WTC11 (cell line): ENCODE results near the gene FANCI. TPM values are rescaled to one million over a fixed set of nuclear protein-coding genes. Genes with fewer than 3 reads are reported as not detected.

ENCODE experiments used
- ATAC-seq: fragments of 200-7000 bp; cut with Tn5 transposase; 2 replicates; pipeline ENCODE4 v1.10.0; 2021; ENCODE audit warnings: mild to moderate bottlenecking, moderate library complexity
- CTCF ChIA-PET: fragments of 300-600 bp; sonication (Branson Sonifier 250); formaldehyde crosslinking; loops from one replicate; lab custom pipeline; 2021; ENCODE audit warnings: antibody characterized with exemption; lab: Charles Lee
- POLR2A ChIA-PET: fragments of 350-600 bp; sonication (Branson Sonifier 250); formaldehyde crosslinking; loops from one replicate; lab custom pipeline; 2021; ENCODE audit warnings: antibody characterized with exemption; lab: Charles Lee
- DNase-seq: peaks from one replicate; pipeline ENCODE4 v3.0.0; 2021; ENCODE audit warnings: low spot score
- H3K27ac Mint-ChIP-seq: 2 replicates; pipeline ENCODE4 v1.8.0; 2021; ENCODE audit warnings: mixed read lengths
- H3K27me3 Mint-ChIP-seq: 2 replicates; pipeline ENCODE4 v1.8.0; 2021; ENCODE audit warnings: low read depth, mild to moderate bottlenecking, moderate library complexity, mixed read lengths
- H3K36me3 Mint-ChIP-seq: 2 replicates; pipeline ENCODE4 v1.8.0; 2021; ENCODE audit warnings: mixed read lengths
- H3K4me1 Mint-ChIP-seq: 2 replicates; pipeline ENCODE4 v1.8.0; 2022; ENCODE audit warnings: mixed read lengths
- H3K4me3 Mint-ChIP-seq: 2 replicates; pipeline ENCODE4 v1.8.0; 2021; ENCODE audit warnings: mild to moderate bottlenecking, moderate library complexity, mixed read lengths
- H3K9me3 Mint-ChIP-seq: 2 replicates; pipeline ENCODE4 v1.8.0; 2021; ENCODE audit warnings: mixed read lengths
- ATF1 ChIP-seq: sonication (generic); formaldehyde crosslinking; IDR thresholded peaks from 2 replicates; pipeline ENCODE4 v1.8.1; 2023; ENCODE audit warnings: mild to moderate bottlenecking, moderate library complexity, missing genetic modification reagents
- ETV6 ChIP-seq: sonication (generic); formaldehyde crosslinking; IDR thresholded peaks from 2 replicates; pipeline ENCODE4 v1.8.1; 2022; ENCODE audit warnings: mild to moderate bottlenecking, missing genetic modification reagents
- FOXP1 ChIP-seq: sonication (generic); formaldehyde crosslinking; IDR thresholded peaks from 2 replicates; pipeline ENCODE4 v1.8.0; 2022; ENCODE audit warnings: missing genetic modification reagents, mild to moderate bottlenecking, moderate library complexity, borderline replicate concordance
- IRF2 ChIP-seq: sonication (generic); formaldehyde crosslinking; IDR thresholded peaks from 2 replicates; pipeline ENCODE4 v1.8.0; 2022; ENCODE audit warnings: low read depth, missing genetic modification reagents, borderline replicate concordance
- JAZF1 ChIP-seq: fragments of 250-450 bp; sonication (Bioruptor Pico); IDR thresholded peaks from 2 replicates; pipeline ENCODE4 v1.9.0; 2021; ENCODE audit warnings: moderate library complexity, mild to moderate bottlenecking, inconsistent platforms
- PRRX2 ChIP-seq: fragments of 250-450 bp; sonication (Bioruptor Pico); IDR thresholded peaks from 2 replicates; pipeline ENCODE4 v1.8.0; 2021; ENCODE audit warnings: mild to moderate bottlenecking
- SOX15 ChIP-seq: fragments of 250-450 bp; sonication (Bioruptor Pico); IDR thresholded peaks from 2 replicates; pipeline ENCODE4 v1.9.0; 2021; ENCODE audit warnings: mild to moderate bottlenecking
- TCF7 ChIP-seq: sonication (generic); formaldehyde crosslinking; IDR thresholded peaks from 2 replicates; pipeline ENCODE4 v1.8.0; 2022; ENCODE audit warnings: mild to moderate bottlenecking, low read depth, missing genetic modification reagents, moderate library complexity
- TP53 ChIP-seq: sonication (generic); formaldehyde crosslinking; IDR thresholded peaks from 2 replicates; pipeline ENCODE4 v1.8.1; 2023; ENCODE audit warnings: mild to moderate bottlenecking, missing genetic modification reagents
- ZBTB21 ChIP-seq: sonication (generic); formaldehyde crosslinking; IDR thresholded peaks from 2 replicates; pipeline ENCODE4 v1.8.1; 2023; ENCODE audit warnings: mild to moderate bottlenecking, missing genetic modification reagents, borderline replicate concordance
- ZNF121 ChIP-seq: sonication (generic); formaldehyde crosslinking; IDR thresholded peaks from 2 replicates; pipeline ENCODE4 v1.8.0; 2023; ENCODE audit warnings: missing genetic modification reagents
- ZNF671 ChIP-seq: fragments of 250-450 bp; sonication (Bioruptor Pico); IDR thresholded peaks from 2 replicates; pipeline ENCODE4 v1.8.0; 2021; ENCODE audit warnings: mild to moderate bottlenecking
- total RNA-seq: library from RNA; stranded (reverse); gene quantifications from 3 replicates; pipeline ENCODE4 v1.2.3, GENCODE V29; 2021
- TF ChIP-seq, protein P1 (sequence below): fragments of 250-450 bp; sonication (Bioruptor Pico); conservative IDR thresholded peaks from 2 replicates; pipeline ENCODE4 v1.9.0; 2021; ENCODE audit warnings: mild to moderate bottlenecking
- TF ChIP-seq, protein P2 (sequence below): sonication (generic); formaldehyde crosslinking; IDR thresholded peaks from 2 replicates; pipeline ENCODE4 v1.8.1; 2022; ENCODE audit warnings: missing genetic modification reagents, borderline replicate concordance
- TF ChIP-seq, protein P3 (sequence below): sonication (generic); formaldehyde crosslinking; IDR thresholded peaks from 2 replicates; pipeline ENCODE4 v1.8.0; 2022; ENCODE audit warnings: mild to moderate bottlenecking, missing genetic modification reagents
- TF ChIP-seq, protein P4 (sequence below): sonication (generic); formaldehyde crosslinking; conservative IDR thresholded peaks from 2 replicates; pipeline ENCODE4 v1.8.1; 2022; ENCODE audit warnings: mild to moderate bottlenecking, missing genetic modification reagents
- TF ChIP-seq, protein P5 (sequence below): fragments of 250-450 bp; sonication (Bioruptor Pico); IDR thresholded peaks from 2 replicates; pipeline ENCODE4 v1.9.0; 2021; ENCODE audit warnings: mild to moderate bottlenecking, borderline replicate concordance
- TF ChIP-seq, protein P6 (sequence below): sonication (generic); formaldehyde crosslinking; IDR thresholded peaks from 2 replicates; pipeline ENCODE4 v1.8.1; 2023; ENCODE audit warnings: mild to moderate bottlenecking, moderate library complexity, missing genetic modification reagents
- TF ChIP-seq, protein P7 (sequence below): fragments of 250-450 bp; sonication (Bioruptor Pico); IDR thresholded peaks from 2 replicates; pipeline ENCODE4 v2.1.2; 2022; ENCODE audit warnings: mild to moderate bottlenecking, moderate library complexity
- TF ChIP-seq, protein P8 (sequence below): sonication (generic); formaldehyde crosslinking; IDR thresholded peaks from 2 replicates; pipeline ENCODE4 v1.8.1; 2023; ENCODE audit warnings: mild to moderate bottlenecking, missing genetic modification reagents

Gene FANCI
- total RNA-seq, 1 experiment from 2014 or later, result 108 TPM

DNA sequence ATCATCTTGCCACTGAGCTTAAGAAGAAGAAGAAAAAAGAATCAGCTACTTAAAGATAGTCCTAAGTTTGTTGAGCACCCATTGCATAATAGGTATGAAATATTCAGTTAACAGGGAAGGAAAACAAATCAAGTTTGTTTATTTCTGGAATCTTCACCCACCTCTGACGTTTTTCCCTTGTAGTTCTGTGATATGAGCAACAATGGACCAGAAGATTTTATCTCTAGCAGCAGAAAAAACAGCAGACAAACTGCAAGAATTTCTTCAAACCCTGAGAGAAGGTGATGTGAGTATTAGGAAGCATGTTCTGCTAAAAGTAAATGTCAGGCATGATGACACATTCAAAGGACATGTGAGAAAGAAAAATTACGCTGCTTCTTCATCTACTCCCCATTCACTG lies 3.7 kb downstream of the FANCI start:
- no peak for DNase-seq
- Mint-ChIP-seq H3K4me1 (peaks cover 25% of the 10 kb centered on the region), H3K36me3 (peaks cover 47% of the 10 kb centered on the region), H3K4me3 (no peak overlapping the region), H3K27ac (no peak overlapping the region), H3K9me3 (peaks cover 17% of the 10 kb centered on the region), H3K27me3 (peaks cover 11% of the 10 kb centered on the region)
- TF ChIP-seq, protein P1, sequence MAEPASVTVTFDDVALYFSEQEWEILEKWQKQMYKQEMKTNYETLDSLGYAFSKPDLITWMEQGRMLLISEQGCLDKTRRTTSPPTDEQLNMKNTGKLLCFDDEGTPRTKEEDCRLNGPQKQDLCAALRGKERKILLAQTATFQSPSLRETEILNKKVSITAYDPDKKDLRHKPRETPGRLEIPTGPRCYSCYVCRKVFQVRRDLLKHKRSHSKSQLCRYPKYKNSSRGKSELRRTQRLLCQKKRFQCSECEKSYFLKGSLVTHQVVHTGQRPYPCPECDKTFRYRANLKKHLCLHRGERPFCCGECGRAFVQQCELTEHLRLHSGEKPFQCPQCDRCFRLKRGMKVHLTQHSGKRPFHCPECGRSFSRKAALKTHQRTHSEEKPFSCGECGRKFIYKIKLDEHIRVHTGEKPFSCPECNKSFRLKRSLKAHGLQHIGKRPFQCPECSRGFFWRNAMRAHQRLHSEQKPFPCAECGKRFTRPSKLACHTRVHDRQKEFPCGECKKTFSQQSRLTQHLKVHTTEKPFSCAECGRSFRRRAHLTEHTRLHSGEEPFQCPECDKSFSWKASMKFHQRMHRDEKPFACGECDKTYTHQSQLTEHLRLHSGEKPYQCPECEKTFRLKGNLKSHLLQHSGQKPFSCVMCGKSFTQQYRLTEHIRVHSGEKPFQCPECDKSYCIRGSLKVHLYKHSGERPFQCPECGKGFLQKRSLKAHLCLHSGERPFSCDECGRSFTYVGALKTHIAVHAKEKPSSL (CRISPR knock-in tag), result no peak
- no peak for TF ChIP-seq FOXP1
- TF ChIP-seq PRRX2 (CRISPR knock-in tag), result no peak
- TF ChIP-seq ZNF121 (CRISPR knock-in tag), result no peak
- TF ChIP-seq ATF1 (CRISPR knock-in tag), result no peak
- no peak for TF ChIP-seq TCF7 (CRISPR knock-in tag)
- TF ChIP-seq JAZF1 (CRISPR knock-in tag), result no peak
- TF ChIP-seq, protein P2, sequence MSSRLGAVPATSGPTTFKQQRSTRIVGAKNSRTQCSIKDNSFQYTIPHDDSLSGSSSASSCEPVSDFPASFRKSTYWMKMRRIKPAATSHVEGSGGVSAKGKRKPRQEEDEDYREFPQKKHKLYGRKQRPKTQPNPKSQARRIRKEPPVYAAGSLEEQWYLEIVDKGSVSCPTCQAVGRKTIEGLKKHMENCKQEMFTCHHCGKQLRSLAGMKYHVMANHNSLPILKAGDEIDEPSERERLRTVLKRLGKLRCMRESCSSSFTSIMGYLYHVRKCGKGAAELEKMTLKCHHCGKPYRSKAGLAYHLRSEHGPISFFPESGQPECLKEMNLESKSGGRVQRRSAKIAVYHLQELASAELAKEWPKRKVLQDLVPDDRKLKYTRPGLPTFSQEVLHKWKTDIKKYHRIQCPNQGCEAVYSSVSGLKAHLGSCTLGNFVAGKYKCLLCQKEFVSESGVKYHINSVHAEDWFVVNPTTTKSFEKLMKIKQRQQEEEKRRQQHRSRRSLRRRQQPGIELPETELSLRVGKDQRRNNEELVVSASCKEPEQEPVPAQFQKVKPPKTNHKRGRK (CRISPR knock-in tag), result no peak
- TF ChIP-seq IRF2 (CRISPR knock-in tag), result no peak
- TF ChIP-seq, protein P3, sequence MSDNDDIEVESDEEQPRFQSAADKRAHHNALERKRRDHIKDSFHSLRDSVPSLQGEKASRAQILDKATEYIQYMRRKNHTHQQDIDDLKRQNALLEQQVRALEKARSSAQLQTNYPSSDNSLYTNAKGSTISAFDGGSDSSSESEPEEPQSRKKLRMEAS (CRISPR knock-in tag), result no peak
- TF ChIP-seq, protein P4, sequence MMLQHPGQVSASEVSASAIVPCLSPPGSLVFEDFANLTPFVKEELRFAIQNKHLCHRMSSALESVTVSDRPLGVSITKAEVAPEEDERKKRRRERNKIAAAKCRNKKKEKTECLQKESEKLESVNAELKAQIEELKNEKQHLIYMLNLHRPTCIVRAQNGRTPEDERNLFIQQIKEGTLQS (CRISPR knock-in tag), result no peak
- TF ChIP-seq ZBTB21 (CRISPR knock-in tag), result no peak
- TF ChIP-seq, protein P5, sequence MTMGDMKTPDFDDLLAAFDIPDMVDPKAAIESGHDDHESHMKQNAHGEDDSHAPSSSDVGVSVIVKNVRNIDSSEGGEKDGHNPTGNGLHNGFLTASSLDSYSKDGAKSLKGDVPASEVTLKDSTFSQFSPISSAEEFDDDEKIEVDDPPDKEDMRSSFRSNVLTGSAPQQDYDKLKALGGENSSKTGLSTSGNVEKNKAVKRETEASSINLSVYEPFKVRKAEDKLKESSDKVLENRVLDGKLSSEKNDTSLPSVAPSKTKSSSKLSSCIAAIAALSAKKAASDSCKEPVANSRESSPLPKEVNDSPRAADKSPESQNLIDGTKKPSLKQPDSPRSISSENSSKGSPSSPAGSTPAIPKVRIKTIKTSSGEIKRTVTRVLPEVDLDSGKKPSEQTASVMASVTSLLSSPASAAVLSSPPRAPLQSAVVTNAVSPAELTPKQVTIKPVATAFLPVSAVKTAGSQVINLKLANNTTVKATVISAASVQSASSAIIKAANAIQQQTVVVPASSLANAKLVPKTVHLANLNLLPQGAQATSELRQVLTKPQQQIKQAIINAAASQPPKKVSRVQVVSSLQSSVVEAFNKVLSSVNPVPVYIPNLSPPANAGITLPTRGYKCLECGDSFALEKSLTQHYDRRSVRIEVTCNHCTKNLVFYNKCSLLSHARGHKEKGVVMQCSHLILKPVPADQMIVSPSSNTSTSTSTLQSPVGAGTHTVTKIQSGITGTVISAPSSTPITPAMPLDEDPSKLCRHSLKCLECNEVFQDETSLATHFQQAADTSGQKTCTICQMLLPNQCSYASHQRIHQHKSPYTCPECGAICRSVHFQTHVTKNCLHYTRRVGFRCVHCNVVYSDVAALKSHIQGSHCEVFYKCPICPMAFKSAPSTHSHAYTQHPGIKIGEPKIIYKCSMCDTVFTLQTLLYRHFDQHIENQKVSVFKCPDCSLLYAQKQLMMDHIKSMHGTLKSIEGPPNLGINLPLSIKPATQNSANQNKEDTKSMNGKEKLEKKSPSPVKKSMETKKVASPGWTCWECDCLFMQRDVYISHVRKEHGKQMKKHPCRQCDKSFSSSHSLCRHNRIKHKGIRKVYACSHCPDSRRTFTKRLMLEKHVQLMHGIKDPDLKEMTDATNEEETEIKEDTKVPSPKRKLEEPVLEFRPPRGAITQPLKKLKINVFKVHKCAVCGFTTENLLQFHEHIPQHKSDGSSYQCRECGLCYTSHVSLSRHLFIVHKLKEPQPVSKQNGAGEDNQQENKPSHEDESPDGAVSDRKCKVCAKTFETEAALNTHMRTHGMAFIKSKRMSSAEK, result no peak
- TF ChIP-seq, protein P6, sequence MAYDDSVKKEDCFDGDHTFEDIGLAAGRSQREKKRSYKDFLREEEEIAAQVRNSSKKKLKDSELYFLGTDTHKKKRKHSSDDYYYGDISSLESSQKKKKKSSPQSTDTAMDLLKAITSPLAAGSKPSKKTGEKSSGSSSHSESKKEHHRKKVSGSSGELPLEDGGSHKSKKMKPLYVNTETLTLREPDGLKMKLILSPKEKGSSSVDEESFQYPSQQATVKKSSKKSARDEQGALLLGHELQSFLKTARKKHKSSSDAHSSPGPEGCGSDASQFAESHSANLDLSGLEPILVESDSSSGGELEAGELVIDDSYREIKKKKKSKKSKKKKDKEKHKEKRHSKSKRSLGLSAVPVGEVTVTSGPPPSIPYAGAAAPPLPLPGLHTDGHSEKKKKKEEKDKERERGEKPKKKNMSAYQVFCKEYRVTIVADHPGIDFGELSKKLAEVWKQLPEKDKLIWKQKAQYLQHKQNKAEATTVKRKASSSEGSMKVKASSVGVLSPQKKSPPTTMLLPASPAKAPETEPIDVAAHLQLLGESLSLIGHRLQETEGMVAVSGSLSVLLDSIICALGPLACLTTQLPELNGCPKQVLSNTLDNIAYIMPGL (CRISPR knock-in tag), result no peak
- no peak for TF ChIP-seq TP53 (CRISPR knock-in tag)
- POLR2A ChIA-PET, result no interaction called here
- no peak for ATAC-seq
- CTCF ChIA-PET, result interaction anchor here (0.7 kb wide), 1 partner anchor 41 kb away, joined by 3 read pairs; no protein-coding TSS in a partner anchor

DNA sequence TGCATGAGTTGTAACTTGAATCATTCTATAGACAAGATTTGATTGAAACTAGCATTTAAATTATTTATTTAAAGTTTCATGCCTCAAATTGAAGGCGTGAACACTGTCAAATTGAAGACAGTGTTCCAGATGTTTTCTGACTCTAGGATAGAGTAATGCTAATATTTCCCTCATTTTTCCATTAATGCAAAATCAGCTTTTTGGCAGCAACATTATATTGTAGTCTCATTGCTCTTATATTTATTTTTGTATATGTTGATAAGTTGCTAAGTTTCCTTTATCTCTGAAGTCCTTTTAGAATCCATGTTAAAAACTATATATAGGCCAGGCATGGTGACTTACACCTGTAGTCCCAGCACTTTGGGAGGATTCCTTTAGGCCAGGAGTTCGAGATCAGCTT lies 4.8 kb downstream of the FANCI start:
- ChIA-PET CTCF (no interaction called here), POLR2A (no interaction called here)
- no peak for ATAC-seq
- DNase-seq, result no peak
- Mint-ChIP-seq H3K27ac (no peak overlapping the region), H3K4me3 (no peak overlapping the region), H3K4me1 (peaks cover 17% of the 10 kb centered on the region), H3K36me3 (peaks cover 47% of the 10 kb centered on the region), H3K9me3 (peaks cover 17% of the 10 kb centered on the region), H3K27me3 (peaks cover under 1% of the 10 kb centered on the region; the same call in 1 of the 2 replicates)
- TF ChIP-seq ZNF671 (CRISPR knock-in tag) (no peak), SOX15 (CRISPR knock-in tag) (no peak), PRRX2 (CRISPR knock-in tag) (no peak), ETV6 (CRISPR knock-in tag) (no peak), JAZF1 (CRISPR knock-in tag) (no peak), TP53 (CRISPR knock-in tag) (no peak)
- TF ChIP-seq, protein P7, sequence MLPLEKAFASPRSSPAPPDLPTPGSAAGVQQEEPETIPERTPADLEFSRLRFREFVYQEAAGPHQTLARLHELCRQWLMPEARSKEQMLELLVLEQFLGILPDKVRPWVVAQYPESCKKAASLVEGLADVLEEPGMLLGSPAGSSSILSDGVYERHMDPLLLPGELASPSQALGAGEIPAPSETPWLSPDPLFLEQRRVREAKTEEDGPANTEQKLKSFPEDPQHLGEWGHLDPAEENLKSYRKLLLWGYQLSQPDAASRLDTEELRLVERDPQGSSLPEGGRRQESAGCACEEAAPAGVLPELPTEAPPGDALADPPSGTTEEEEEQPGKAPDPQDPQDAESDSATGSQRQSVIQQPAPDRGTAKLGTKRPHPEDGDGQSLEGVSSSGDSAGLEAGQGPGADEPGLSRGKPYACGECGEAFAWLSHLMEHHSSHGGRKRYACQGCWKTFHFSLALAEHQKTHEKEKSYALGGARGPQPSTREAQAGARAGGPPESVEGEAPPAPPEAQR (CRISPR knock-in tag), result no peak
- TF ChIP-seq, protein P8, sequence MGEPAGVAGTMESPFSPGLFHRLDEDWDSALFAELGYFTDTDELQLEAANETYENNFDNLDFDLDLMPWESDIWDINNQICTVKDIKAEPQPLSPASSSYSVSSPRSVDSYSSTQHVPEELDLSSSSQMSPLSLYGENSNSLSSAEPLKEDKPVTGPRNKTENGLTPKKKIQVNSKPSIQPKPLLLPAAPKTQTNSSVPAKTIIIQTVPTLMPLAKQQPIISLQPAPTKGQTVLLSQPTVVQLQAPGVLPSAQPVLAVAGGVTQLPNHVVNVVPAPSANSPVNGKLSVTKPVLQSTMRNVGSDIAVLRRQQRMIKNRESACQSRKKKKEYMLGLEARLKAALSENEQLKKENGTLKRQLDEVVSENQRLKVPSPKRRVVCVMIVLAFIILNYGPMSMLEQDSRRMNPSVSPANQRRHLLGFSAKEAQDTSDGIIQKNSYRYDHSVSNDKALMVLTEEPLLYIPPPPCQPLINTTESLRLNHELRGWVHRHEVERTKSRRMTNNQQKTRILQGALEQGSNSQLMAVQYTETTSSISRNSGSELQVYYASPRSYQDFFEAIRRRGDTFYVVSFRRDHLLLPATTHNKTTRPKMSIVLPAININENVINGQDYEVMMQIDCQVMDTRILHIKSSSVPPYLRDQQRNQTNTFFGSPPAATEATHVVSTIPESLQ (CRISPR knock-in tag), result no peak
- TF ChIP-seq, protein P4 (CRISPR knock-in tag), result no peak
